ENCODE results near the gene SGCD.

Gene SGCD

DNA sequence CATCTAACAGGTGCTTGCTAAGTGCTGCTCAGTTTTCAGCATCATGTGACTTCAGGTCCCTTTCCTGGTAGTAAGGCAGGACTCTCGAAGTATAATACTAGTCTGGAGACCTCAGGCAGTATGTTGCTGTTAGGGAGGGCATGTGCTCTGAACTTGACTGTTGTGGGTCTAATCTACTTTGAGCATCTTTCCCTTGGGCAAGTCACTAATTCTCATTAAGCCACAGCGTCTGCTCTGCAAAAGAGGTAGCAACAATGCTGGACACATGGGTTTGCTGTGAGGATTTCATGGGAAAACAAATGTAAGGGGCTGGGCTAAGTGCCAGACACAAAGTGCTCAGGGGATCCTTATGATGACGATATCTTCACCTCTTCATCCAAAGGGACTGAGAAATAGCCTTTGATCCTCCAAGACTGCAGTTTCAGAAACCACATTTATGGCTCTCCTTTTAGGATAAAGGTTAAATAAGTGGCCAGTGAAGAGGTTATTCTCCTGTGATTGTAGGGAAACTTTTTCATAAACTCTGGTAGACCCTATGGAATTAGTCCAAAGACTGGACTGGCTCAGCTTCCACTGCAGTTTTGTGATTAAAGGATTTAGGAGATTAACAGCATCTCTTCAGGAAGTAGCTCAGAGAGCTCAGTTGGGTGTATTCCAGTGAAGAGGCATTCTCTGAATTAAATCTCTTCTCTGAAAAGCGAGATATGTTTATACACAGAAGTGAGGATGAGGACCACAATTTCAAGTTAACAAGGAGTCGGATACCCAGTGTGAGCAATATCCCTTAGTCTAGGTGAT, 216.6 kb downstream of the SGCD start:
- ATAC-seq (ENCODE audit: low read depth): no peak
- Histone ChIP-seq H3K9me3 (ENCODE audit: severe bottlenecking) (no peaks in the 10 kb centered on the region), H3K36me3 (ENCODE audit: low read depth) (no peaks in the 10 kb centered on the region), H3K27me3 (ENCODE audit: insufficient read depth, poor library complexity, severe bottlenecking) (no peaks in the 10 kb centered on the region), H3K4me3 (ENCODE audit: severe bottlenecking) (no peak overlapping the region), H3K27ac (ENCODE audit: poor library complexity, severe bottlenecking) (no peak overlapping the region), H3K4me1 (ENCODE audit: insufficient read depth, poor library complexity, severe bottlenecking) (no peaks in the 10 kb centered on the region)
- TF ChIP-seq, protein P1, sequence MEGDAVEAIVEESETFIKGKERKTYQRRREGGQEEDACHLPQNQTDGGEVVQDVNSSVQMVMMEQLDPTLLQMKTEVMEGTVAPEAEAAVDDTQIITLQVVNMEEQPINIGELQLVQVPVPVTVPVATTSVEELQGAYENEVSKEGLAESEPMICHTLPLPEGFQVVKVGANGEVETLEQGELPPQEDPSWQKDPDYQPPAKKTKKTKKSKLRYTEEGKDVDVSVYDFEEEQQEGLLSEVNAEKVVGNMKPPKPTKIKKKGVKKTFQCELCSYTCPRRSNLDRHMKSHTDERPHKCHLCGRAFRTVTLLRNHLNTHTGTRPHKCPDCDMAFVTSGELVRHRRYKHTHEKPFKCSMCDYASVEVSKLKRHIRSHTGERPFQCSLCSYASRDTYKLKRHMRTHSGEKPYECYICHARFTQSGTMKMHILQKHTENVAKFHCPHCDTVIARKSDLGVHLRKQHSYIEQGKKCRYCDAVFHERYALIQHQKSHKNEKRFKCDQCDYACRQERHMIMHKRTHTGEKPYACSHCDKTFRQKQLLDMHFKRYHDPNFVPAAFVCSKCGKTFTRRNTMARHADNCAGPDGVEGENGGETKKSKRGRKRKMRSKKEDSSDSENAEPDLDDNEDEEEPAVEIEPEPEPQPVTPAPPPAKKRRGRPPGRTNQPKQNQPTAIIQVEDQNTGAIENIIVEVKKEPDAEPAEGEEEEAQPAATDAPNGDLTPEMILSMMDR (IDR thresholded peaks at IDR 0.05; ENCODE audit: poor library complexity, severe bottlenecking): no peak
- no peak for DNase-seq (ENCODE audit: low spot score)

- Histone ChIP-seq H3K36me3 (ENCODE audit: low read depth) (no peaks in the 10 kb centered on the region), H3K27ac (ENCODE audit: poor library complexity, severe bottlenecking) (no peak overlapping the region), H3K27me3 (ENCODE audit: insufficient read depth, poor library complexity, severe bottlenecking) (no peaks in the 10 kb centered on the region), H3K4me3 (ENCODE audit: severe bottlenecking) (no peak overlapping the region), H3K4me1 (ENCODE audit: insufficient read depth, poor library complexity, severe bottlenecking) (no peaks in the 10 kb centered on the region), H3K9me3 (ENCODE audit: severe bottlenecking) (peaks cover 4% of the 10 kb centered on the region)
- no peak for DNase-seq (ENCODE audit: low spot score)
- no peak for ATAC-seq (ENCODE audit: low read depth)
- TF ChIP-seq, protein P1 (IDR thresholded peaks at IDR 0.05; ENCODE audit: poor library complexity, severe bottlenecking): no peak
Measured at GRCh38 chr5:156552855-156553358, 225.9 kb downstream of the SGCD start.

- DNase-seq (ENCODE audit: low spot score) (no peak), ATAC-seq (ENCODE audit: low read depth) (no peak)
- no peak overlapping the region for H3K4me3 ChIP-seq (ENCODE audit: severe bottlenecking)
- H3K9me3 ChIP-seq (ENCODE audit: severe bottlenecking): peaks cover 4% of the 10 kb centered on the region
- no peaks in the 10 kb centered on the region for H3K27me3 ChIP-seq (ENCODE audit: insufficient read depth, poor library complexity, severe bottlenecking)
- H3K36me3 ChIP-seq (ENCODE audit: low read depth): no peaks in the 10 kb centered on the region
- TF ChIP-seq, protein P1 (IDR thresholded peaks at IDR 0.05; ENCODE audit: poor library complexity, severe bottlenecking): no peak
- no peaks in the 10 kb centered on the region for H3K4me1 ChIP-seq (ENCODE audit: insufficient read depth, poor library complexity, severe bottlenecking)
- no peak overlapping the region for H3K27ac ChIP-seq (ENCODE audit: poor library complexity, severe bottlenecking)
Measured at GRCh38 chr5:156556666-156557406, 229.9 kb downstream of the SGCD start.

DNA sequence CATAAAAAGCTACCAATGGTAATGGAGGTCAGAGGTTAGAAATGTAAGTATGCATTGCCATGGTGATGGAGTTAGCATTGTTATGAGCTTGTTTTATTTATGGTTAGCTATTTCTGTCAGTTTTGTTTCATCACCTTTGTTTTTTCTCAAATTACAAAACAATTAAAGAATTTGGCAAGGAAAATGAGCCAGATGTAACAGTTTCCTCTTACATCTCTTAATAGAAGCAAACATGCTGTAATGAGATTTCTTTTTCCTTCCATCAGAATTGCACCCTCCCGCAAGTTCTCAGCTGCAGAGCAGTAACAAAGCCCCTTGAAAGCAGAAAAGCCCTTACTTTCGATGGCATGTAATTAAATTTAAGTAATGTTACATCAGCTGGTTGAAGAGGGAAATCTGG, 233.0 kb downstream of the SGCD start:
- DNase-seq (ENCODE audit: low spot score) (no peak), ATAC-seq (ENCODE audit: low read depth) (no peak)
- no peaks in the 10 kb centered on the region for H3K36me3 ChIP-seq (ENCODE audit: low read depth)
- no peak overlapping the region for H3K27ac ChIP-seq (ENCODE audit: poor library complexity, severe bottlenecking)
- H3K4me3 ChIP-seq (ENCODE audit: severe bottlenecking): no peak overlapping the region
- H3K9me3 ChIP-seq (ENCODE audit: severe bottlenecking): peaks cover under 1% of the 10 kb centered on the region
- no peaks in the 10 kb centered on the region for H3K4me1 ChIP-seq (ENCODE audit: insufficient read depth, poor library complexity, severe bottlenecking)
- no peaks in the 10 kb centered on the region for H3K27me3 ChIP-seq (ENCODE audit: insufficient read depth, poor library complexity, severe bottlenecking)
- TF ChIP-seq, protein P1 (IDR thresholded peaks at IDR 0.05; ENCODE audit: poor library complexity, severe bottlenecking): no peak
